CD8-positive, alpha-beta memory T cell (primary cell): ENCODE data around the gene MYNN. TPM values are rescaled to one million over a fixed set of nuclear protein-coding genes. Genes with fewer than 3 reads are reported as not detected.
A peak's percentile ranks its signal among the peaks of the same experiment; 100 is the strongest.

Experiments used
- CTCF ChIA-PET: fragments of 350-600 bp; sonication (Branson Sonifier 250); formaldehyde crosslinking; loops from one replicate; lab custom pipeline; 2021; ENCODE audit warnings: antibody characterized with exemption; lab: Charles Lee
- POLR2A ChIA-PET: fragments of 350-600 bp; sonication (Branson Sonifier 250); formaldehyde crosslinking; loops from one replicate; lab custom pipeline; 2021; ENCODE audit warnings: antibody characterized with exemption; lab: Charles Lee
- DNase-seq, 5 donors: peaks; one replicate each; pipeline versions ENCODE4 v3.0.0 to v3.0.0-alpha.2; 2020 to 2022; ENCODE audit warnings: mixed read lengths in 1 of 5
- H3K27ac ChIP-seq: one replicate; pipeline ENCODE4 v1.7.0; 2013; ENCODE audit warnings: low read depth, mild to moderate bottlenecking, low read length, moderate library complexity
- H3K27me3 ChIP-seq: 2 replicates; pipeline ENCODE4 v1.7.0; 2013; ENCODE audit warnings: low read length, mild to moderate bottlenecking; ENCODE audit not compliant: insufficient read depth, poor library complexity, severe bottlenecking
- H3K36me3 ChIP-seq: 2 replicates; pipeline ENCODE4 v1.7.0; 2013; ENCODE audit warnings: mild to moderate bottlenecking, low read length, moderate library complexity; ENCODE audit not compliant: insufficient read depth
- H3K4me1 ChIP-seq: 2 replicates; pipeline ENCODE4 v1.7.0; 2013; ENCODE audit warnings: mild to moderate bottlenecking, low read length, moderate library complexity; ENCODE audit not compliant: insufficient read depth
- H3K4me3 ChIP-seq: 2 replicates; pipeline ENCODE4 v1.7.0; 2013; ENCODE audit warnings: mild to moderate bottlenecking, low read length
- H3K9me3 ChIP-seq: 2 replicates; pipeline ENCODE4 v1.7.0; 2013; ENCODE audit warnings: mild to moderate bottlenecking, low read length
- H3K27ac Mint-ChIP-seq, 8 donors: one replicate each; pipeline ENCODE4 v1.8.0; 2020 to 2021; ENCODE audit warnings: mixed read lengths in 8 of 8, mild to moderate bottlenecking in 6 of 8, inconsistent platforms in 3 of 8, moderate library complexity in 3 of 8
- H3K27me3 Mint-ChIP-seq, 2 donors: one replicate each; pipeline ENCODE4 v1.8.0; 2020 to 2021; ENCODE audit warnings: mixed read lengths in 2 of 2, mild to moderate bottlenecking in 1 of 2, moderate library complexity in 1 of 2
- H3K36me3 Mint-ChIP-seq, 3 donors: one replicate each; pipeline ENCODE4 v1.8.0; 2020 to 2021; ENCODE audit warnings: mixed read lengths in 3 of 3, inconsistent platforms in 1 of 3, mild to moderate bottlenecking in 1 of 3
- H3K4me1 Mint-ChIP-seq, 3 donors: one replicate each; pipeline ENCODE4 v1.8.0; 2020 to 2021; ENCODE audit warnings: mixed read lengths in 3 of 3, inconsistent platforms in 1 of 3, mild to moderate bottlenecking in 1 of 3
- H3K4me3 Mint-ChIP-seq, 7 donors: one replicate each; pipeline ENCODE4 v1.8.0; 2020 to 2021; ENCODE audit warnings: mixed read lengths in 7 of 7, mild to moderate bottlenecking in 6 of 7, moderate library complexity in 4 of 7, inconsistent platforms in 2 of 7
- H3K9me3 Mint-ChIP-seq, 5 donors: one replicate each; pipeline ENCODE4 v1.8.0; 2020 to 2022; ENCODE audit warnings: mixed read lengths in 5 of 5, mild to moderate bottlenecking in 3 of 5, moderate library complexity in 2 of 5, inconsistent platforms in 1 of 5
- polyA plus RNA-seq: library from polyadenylated mRNA; unstranded; fragments of 300-500 nt; fragmentation: Illumina TruSeq; gene quantifications from one replicate; pipeline ENCODE4 v1.2.3, GENCODE V29; 2021
- total RNA-seq, 2 experiments: library from RNA; stranded (reverse); gene quantifications; one replicate each; pipeline ENCODE4 v1.2.3, GENCODE V29; 2021

The MYNN gene
- total and polyA plus RNA-seq, 3 experiments from 2014 or later, result 16.5 to 19.2 (median 18.3) TPM

DNA sequence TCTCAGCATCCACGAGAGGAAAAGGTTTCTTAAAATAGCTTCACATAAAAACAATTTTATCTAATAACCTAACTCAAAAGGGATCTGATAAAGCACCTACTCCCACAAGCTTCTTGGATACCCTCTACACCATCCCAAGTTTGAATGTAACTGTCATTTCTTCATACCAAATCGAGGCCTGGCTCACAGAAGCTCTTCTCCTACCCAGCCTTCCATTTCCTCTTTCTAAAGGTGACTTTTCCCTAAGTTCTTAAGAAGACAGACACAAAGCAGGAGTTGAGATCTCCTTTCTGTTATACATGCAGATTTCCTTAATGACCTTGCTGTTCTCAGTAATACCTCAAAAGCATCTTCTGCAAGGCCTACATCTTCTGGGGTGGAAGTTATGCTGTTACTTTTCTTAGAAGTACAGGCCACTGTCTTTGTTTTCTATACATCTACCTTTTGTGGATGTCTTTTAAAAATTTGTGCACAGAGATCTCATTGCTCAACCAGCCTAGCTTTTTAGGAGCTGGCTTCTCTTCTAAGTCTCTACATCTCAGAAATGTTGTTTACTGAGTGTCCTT is 36.1 kb downstream of the MYNN start:
- H3K9me3 Mint-ChIP-seq, result no peaks in the 10 kb centered on the region
- peaks cover 0 to 2% (median 2%) of the 10 kb centered on the region in 3 donors for H3K36me3 Mint-ChIP-seq
- Histone ChIP-seq H3K4me1 (peaks cover 17% of the 10 kb centered on the region), H3K4me3 (no peak overlapping the region), H3K27me3 (no peaks in the 10 kb centered on the region), H3K36me3 (no peaks in the 10 kb centered on the region), H3K9me3 (no peaks in the 10 kb centered on the region), H3K27ac (no peak overlapping the region)
- CTCF ChIA-PET, result no interaction called here
- POLR2A ChIA-PET, result no interaction called here
- peak overlapping the region in 1 of 8 donors; percentile 4 for H3K27ac Mint-ChIP-seq
- DNase-seq, result no peak
- H3K4me1 Mint-ChIP-seq, result peaks cover 19 to 27% (median 25%) of the 10 kb centered on the region in 3 donors
- H3K4me3 Mint-ChIP-seq, result no peak overlapping the region
- H3K27me3 Mint-ChIP-seq, result peaks cover 0 to 1% of the 10 kb centered on the region in 2 donors

DNA sequence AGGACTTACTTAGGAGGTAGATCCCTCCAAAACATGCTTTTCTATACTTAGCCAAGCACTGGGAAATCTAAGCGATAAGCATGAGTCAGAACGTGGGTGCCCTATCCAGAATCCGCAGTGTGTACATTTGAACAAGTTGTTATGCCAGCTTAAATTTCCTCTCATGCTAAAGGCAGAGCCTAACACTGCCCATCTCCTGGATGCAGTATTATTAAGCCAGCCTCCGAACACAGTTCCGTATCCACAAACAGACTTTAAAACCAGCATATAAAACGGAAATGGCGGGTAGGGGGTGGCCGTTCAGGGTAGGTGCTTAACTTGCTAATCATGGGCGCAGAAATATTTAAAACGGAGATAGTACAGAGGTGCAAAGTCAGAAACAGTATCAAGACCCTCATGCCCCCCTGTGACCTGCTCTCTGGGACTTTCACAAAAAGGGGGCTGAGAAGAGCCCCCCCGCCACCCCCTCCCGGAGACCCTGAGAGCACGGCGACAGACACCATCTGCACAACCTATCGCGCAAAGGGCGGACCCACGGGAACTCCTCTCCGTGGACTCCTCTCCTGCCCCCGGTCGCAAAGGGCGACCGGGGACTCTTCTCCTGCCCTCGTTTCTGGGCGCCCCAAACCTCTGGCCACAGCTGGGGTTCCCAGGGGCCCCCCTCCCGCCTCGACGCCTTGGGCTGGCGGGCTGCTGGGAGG is 38.6 kb downstream of the MYNN start:
- Mint-ChIP-seq H3K36me3 (peaks cover 2 to 11% (median 2%) of the 10 kb centered on the region in 3 donors), H3K27ac (peak overlapping the region in 5 of 8 donors; percentile 25 to 86 (median 62)), H3K4me1 (peaks cover 19 to 29% (median 26%) of the 10 kb centered on the region in 3 donors), H3K9me3 (peaks cover 8 to 15% (median 11%) of the 10 kb centered on the region in 5 donors), H3K4me3 (peak overlapping the region; percentile 74 to 91 (median 85)), H3K27me3 (peaks cover 0 to 1% of the 10 kb centered on the region in 2 donors)
- Histone ChIP-seq H3K27me3 (no peaks in the 10 kb centered on the region), H3K9me3 (peaks cover 6% of the 10 kb centered on the region), H3K4me1 (peaks cover 17% of the 10 kb centered on the region), H3K36me3 (no peaks in the 10 kb centered on the region), H3K4me3 (peak overlapping the region; percentile 69), H3K27ac (no peak overlapping the region)
- DNase-seq, result peak in 1 of 5 donors; percentile 25
- ChIA-PET POLR2A (no interaction called here), CTCF (interaction anchor here (1.0 to 1.4 kb wide), 3 partner anchors 11 to 39 kb away, joined by 3 to 5 read pairs (median 4); partner anchors contain the start of gene MYNN)

DNA sequence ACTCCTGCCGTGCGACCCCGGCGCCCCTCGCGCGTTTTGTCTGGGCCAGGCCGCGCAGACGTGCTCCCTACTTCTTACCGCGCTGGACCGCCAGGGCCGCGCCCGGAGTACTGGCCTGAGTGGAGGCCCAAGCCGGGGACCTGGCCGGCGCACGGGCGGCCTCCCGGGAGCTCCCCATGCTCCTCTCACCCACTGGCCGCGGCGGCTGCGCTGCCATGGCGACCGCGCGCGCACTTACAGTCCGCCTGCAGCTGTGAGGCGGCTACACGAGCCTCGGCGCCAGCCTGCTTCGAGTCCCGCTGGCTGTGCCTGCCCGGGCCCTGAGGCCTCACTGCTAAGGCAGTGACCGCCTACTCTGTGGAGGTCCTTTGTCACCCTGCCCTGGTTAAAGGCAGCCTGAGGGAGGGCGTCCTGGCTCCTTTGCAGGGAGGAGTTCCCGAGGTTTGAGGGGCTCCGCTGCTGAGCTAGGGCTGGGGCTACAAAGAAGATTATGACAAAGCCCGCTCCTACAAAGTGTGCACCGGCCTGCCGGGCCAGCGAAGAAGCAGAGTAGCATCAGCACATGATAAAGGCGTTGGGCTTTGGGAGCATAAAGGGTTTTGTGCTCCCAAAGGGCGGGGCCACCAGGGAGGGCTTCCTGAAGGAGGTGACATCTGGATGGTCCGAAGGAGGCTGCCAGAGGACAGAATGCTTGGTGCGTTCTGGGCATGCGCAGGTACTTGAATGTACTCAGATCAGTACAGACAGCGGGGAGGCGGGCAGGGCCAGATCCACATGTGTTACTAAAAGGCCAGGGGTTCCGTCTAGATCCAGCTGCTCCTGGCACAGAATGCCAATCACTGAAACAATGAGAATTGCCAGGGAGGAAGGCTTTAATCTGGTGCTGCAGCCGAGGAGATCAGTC is 39.4 kb downstream of the MYNN start, which contains the start of the genes LRRC34 and LRRIQ4:
TSS of gene LRRC34 (minus strand) at position 573 of the 904 bp plus-strand sequence. CDS start at position 217, 356 bp downstream.
TSS of gene LRRIQ4 (plus strand) at position 539 of the 904 bp plus-strand sequence. CDS start 9,052 bp downstream, outside the sequence.
- Histone ChIP-seq H3K36me3 (no peaks in the 10 kb centered on the region), H3K4me1 (peaks cover 17% of the 10 kb centered on the region), H3K9me3 (peaks cover 6% of the 10 kb centered on the region), H3K27me3 (no peaks in the 10 kb centered on the region), H3K4me3 (peak within 1 kb of the TSS; percentile 69), H3K27ac (no peak within 1 kb of the TSS)
- Mint-ChIP-seq H3K36me3 (peaks cover 2 to 11% (median 2%) of the 10 kb centered on the region in 3 donors), H3K27ac (peak within 1 kb of the TSS; percentile 33 to 93 (median 79)), H3K9me3 (peaks cover 8 to 15% (median 11%) of the 10 kb centered on the region in 5 donors), H3K4me1 (peaks cover 19 to 29% (median 26%) of the 10 kb centered on the region in 3 donors), H3K27me3 (peaks cover 1 to 4% of the 10 kb centered on the region in 2 donors), H3K4me3 (peak within 1 kb of the TSS; percentile 79 to 91 (median 87))
- ChIA-PET CTCF (interaction anchor here (0.9 to 1.5 kb wide), 5 partner anchors 10 to 43 kb away, joined by 3 to 5 read pairs (median 4); partner anchors contain the start of genes ACTRT3 and MYNN), POLR2A (no interaction called here)
- DNase-seq, result peak; percentile 51 to 77 (median 53)

DNA sequence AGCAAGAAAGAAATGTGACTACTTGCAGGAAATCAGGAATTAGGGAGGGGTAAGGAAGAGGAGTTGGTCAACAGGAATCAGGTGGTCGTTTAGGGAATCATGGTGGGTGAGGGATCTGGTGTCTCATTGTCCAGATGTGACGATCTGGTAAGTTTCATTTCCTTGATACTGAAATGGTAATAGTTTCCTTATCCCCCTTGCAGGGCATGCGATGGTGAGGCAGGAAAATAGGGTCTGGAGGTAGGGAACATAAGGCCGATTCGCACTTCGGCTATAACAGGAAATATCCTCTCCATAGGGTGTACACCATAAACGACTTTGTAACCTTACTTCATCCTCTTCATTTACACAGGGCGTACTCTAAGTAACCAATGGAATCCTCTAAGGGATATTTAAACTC is 40.1 kb downstream of the MYNN start:
- no peak overlapping the region for H3K27ac ChIP-seq
- peak overlapping the region; percentile 30 to 93 (median 79) for H3K27ac Mint-ChIP-seq
- H3K4me3 Mint-ChIP-seq, result peak overlapping the region; percentile 79 to 91 (median 87)
- peaks cover under 1 to 11% (median 2%) of the 10 kb centered on the region in 3 donors for H3K36me3 Mint-ChIP-seq
- H3K4me3 ChIP-seq, result peak overlapping the region; percentile 69
- peaks cover 1 to 10% of the 10 kb centered on the region in 2 donors for H3K27me3 Mint-ChIP-seq
- no peak for DNase-seq
- H3K27me3 ChIP-seq, result no peaks in the 10 kb centered on the region
- POLR2A ChIA-PET, result interaction anchor here (1.1 kb wide), 1 partner anchor 154 kb away, joined by 3 read pairs; the partner anchor contains the start of gene SEC62
- peaks cover 17% of the 10 kb centered on the region for H3K4me1 ChIP-seq
- peaks cover 8 to 15% (median 11%) of the 10 kb centered on the region in 5 donors for H3K9me3 Mint-ChIP-seq
- H3K36me3 ChIP-seq, result no peaks in the 10 kb centered on the region
- CTCF ChIA-PET, result interaction anchor here (0.9 to 1.5 kb wide), 3 partner anchors 9 to 44 kb away, joined by 3 to 4 read pairs (median 3); partner anchors contain the start of gene ACTRT3
- H3K4me1 Mint-ChIP-seq, result peaks cover 19 to 29% (median 26%) of the 10 kb centered on the region in 3 donors
- peaks cover 6% of the 10 kb centered on the region for H3K9me3 ChIP-seq

DNA sequence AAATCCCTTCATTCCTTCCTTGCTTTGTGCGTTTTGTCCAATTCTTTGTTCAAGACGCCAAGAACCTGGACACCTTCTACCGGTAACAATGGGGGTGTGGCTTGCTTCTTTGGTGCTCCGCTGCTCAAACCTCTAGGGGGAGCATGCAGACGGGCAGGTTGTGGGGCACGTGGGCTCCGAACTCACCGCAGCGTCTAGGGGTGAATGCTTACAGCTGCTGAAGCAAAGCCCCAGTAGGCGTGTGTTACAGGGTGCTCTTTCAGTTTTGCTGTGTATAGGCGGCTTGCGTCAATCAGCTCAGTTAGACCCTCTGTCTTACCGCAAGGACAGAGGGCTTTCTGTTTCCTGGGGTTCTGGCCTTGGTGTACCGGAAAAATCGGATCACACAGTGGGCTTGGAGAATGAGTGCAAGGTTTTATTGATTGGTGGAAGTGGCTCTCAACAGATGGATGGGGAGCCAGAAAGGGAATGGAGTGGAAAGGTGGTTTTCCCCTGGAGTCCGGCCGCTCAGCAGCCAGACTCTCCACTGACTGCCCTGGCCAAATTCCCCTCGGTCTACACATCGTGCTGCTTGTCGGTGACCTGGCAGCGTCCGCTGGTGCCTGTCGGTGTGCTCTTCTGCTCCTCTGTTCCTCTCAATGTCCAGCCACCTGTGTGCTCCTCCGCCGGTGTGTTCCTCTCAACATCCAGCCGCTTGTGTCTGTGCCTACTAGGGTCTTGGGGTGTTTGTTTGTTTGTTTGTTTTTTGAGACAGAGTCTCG is 40.7 kb downstream of the MYNN start:
- ChIA-PET POLR2A (interaction anchor here (1.1 kb wide), 1 partner anchor 153 kb away, joined by 3 read pairs; the partner anchor contains the start of gene SEC62), CTCF (interaction anchor here (0.6 to 1.5 kb wide), 2 partner anchors 14 to 572 kb away, joined by 3 read pairs; no protein-coding TSS in a partner anchor)
- no peak overlapping the region for H3K27ac ChIP-seq
- H3K4me1 ChIP-seq, result peaks cover 17% of the 10 kb centered on the region
- peak overlapping the region; percentile 33 to 83 (median 74) for H3K27ac Mint-ChIP-seq
- peak overlapping the region; percentile 79 to 91 (median 87) for H3K4me3 Mint-ChIP-seq
- peaks cover 19 to 29% (median 26%) of the 10 kb centered on the region in 3 donors for H3K4me1 Mint-ChIP-seq
- peak overlapping the region; percentile 69 for H3K4me3 ChIP-seq
- peaks cover 8 to 15% (median 11%) of the 10 kb centered on the region in 5 donors for H3K9me3 Mint-ChIP-seq
- H3K36me3 Mint-ChIP-seq, result peaks cover 0 to 11% (median 2%) of the 10 kb centered on the region in 3 donors
- DNase-seq, result peak; percentile 57 to 86 (median 77)
- H3K36me3 ChIP-seq, result no peaks in the 10 kb centered on the region
- H3K9me3 ChIP-seq, result peaks cover 6% of the 10 kb centered on the region
- H3K27me3 ChIP-seq, result no peaks in the 10 kb centered on the region
- H3K27me3 Mint-ChIP-seq, result peaks cover 1 to 14% of the 10 kb centered on the region in 2 donors

DNA sequence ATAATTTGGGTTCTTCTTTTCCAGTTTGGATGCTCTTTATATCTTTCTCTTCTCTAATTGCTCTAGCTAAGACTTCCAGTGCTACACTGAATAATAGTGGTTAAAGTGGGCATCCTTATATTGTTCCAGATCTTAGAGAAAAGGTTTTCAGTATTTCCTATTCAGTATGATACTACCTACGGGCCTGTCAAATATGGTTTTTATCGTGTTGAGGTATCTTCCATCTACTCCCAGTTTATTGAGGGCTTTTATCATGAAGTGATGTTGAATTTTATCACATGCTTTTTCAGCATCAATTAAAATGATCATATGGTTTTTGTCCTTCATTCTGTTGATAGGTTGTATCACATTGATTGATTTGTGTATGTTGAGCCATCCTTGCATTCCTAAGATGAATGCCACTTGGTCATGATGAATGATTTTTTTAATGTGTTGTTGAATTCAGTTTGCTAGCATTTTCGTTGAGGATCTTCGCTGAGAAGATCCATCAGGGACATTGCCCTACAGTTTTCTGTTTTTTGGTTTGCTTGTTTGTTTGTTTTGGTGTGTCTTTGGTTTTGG is 42.5 kb downstream of the MYNN start:
- Histone ChIP-seq H3K4me3 (no peak overlapping the region), H3K9me3 (peaks cover 6% of the 10 kb centered on the region), H3K4me1 (peaks cover 17% of the 10 kb centered on the region), H3K27ac (no peak overlapping the region), H3K27me3 (no peaks in the 10 kb centered on the region), H3K36me3 (no peaks in the 10 kb centered on the region)
- Mint-ChIP-seq H3K4me3 (no peak overlapping the region), H3K9me3 (peaks cover 8 to 15% (median 11%) of the 10 kb centered on the region in 5 donors), H3K4me1 (peaks cover 19 to 29% (median 26%) of the 10 kb centered on the region in 3 donors), H3K27ac (no peak overlapping the region), H3K27me3 (peaks cover 1 to 26% of the 10 kb centered on the region in 2 donors), H3K36me3 (peaks cover 0 to 11% (median 2%) of the 10 kb centered on the region in 3 donors)
- no peak for DNase-seq
- CTCF ChIA-PET, result no interaction called here
- POLR2A ChIA-PET, result no interaction called here
